ENCODE data around the gene PTDSS2.

- TF ChIP-seq CTCF (IDR thresholded peaks at IDR 0.05) (no peak), POLR2A (IDR thresholded peaks at IDR 0.05) (no peak), EP300 (IDR thresholded peaks at IDR 0.05) (no peak)
Observed at GRCh38 chr11:464316-464715, 14.2 kb downstream of the PTDSS2 start.
